A673 (cell line): ENCODE measurements around the gene FAR1.

Experiments used
- CTCF ChIP-seq: fragments of 300-800, 200-600 bp; sonication (generic); conservative IDR thresholded peaks from 2 replicates; pipeline ENCODE4 v1.5.1; 2017; ENCODE audit warnings: low read depth, mild to moderate bottlenecking, antibody characterized with exemption, low read length, moderate library complexity, mixed read lengths
- EZH2 ChIP-seq: fragments of 200-600 bp; sonication (generic); IDR thresholded peaks from 2 replicates; pipeline ENCODE4 v1.6.1; 2017; ENCODE audit warnings: borderline replicate concordance, low read depth, mild to moderate bottlenecking, mixed read lengths, antibody characterized with exemption, low read length; ENCODE audit not compliant: poor library complexity, severe bottlenecking

- TF ChIP-seq CTCF (no peak), EZH2 (no peak)
Measured at GRCh38 chr11:13760115-13760514, 91.6 kb downstream of the FAR1 start.
